Measurements from ENCODE around the gene EXOC3.
"Not testable (repeated sequence)": the region's sequence is repeated elsewhere in the genome, so short reads cannot be mapped to it uniquely, and the experiment has no call there.

Gene EXOC3

GRCh38 chr5:442335-443238, at the start of gene EXOC3:
EXOC3 (plus strand) TSS chr5:443176; CDS start chr5:446206, 3,030 bp downstream.
- peak; percentile 45 for DNase-seq (ENCODE audit: low read depth)

- no peak for DNase-seq (ENCODE audit: low read depth)
Observed at GRCh38 chr5:393846-394275, 49.1 kb upstream of the EXOC3 start.

GRCh38 chr5:394671-395155, 48.3 kb upstream of the EXOC3 start:
- DNase-seq (ENCODE audit: low read depth), result no peak

GRCh38 chr5:395156-395920, 47.6 kb upstream of the EXOC3 start:
- DNase-seq (ENCODE audit: low read depth), result peak; percentile 84

DNA sequence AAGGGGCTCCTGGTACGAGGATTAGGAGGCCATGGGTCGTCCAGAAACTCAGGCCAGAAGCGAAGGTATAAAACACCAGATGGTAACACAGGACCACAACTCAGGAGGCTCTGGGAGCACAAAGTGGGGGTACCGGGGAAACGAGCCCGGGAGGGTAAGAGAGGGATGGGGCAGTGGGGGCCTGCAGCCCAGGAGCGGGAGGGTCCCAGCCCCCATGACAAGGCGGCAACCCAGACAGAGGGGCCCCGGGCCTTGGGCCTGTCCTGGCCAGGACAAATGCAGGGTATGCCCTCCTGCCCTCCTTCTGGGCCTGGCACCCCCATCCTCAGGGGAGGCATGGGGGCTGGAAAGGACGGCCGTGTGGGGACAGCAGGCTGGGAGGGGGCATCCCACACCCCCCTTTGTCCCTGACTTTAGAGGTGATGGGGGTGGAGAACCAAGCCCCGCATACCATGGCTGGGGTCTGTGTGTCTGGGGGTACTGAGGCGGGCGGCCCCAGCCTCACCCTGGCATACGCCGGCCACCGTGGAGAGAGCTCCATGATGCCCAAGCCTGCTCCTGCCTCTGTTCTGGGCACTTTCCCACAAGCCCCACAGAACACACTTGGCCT, 47.0 kb upstream of the EXOC3 start:
- DNase-seq (ENCODE audit: low read depth), result no peak

DNA sequence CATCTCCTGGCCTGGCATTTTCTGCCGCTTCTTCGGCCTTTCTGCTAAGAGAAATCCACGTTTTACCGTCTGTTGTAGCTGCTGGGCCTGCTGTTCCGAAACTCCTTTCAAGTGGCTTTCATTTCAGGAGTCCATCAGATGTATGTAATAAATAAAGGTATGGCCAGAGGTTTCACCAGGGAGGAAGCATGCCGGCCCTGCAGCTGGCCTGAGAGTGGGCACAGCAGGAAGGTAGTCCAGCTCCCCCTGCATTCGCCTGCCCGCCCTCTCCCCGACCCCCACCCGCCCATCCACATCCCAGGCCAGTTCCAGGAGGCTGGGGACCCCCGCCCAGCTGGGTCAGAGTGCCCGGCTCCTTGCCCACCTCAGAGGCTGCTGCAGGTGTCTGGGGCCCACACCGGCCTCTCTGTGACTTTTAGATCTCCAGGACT, 46.4 kb upstream of the EXOC3 start:
- no peak for DNase-seq (ENCODE audit: low read depth)

DNA sequence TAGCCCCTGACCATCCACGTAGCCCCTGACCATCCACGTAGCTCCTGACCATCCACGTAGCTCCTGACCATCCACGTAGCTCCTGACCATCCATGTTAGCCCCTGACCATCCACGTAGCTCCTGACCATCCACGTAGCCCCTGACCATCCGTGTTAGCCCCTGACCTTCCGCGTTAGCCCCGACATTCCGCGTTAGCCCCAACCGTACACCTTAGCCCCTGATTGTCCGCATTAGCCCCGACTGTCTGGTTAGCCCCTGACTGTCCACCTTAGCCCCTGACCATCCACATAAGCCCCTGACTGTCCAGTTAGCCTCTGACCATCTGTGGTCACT, 44.9 kb upstream of the EXOC3 start:
- DNase-seq (ENCODE audit: low read depth), result not testable (repeated sequence)

GRCh38 chr5:398475-399295, 44.3 kb upstream of the EXOC3 start:
- no peak for DNase-seq (ENCODE audit: low read depth)

GRCh38 chr5:399296-400281, 43.4 kb upstream of the EXOC3 start:
- DNase-seq (ENCODE audit: low read depth), result peak; percentile 96

DNA sequence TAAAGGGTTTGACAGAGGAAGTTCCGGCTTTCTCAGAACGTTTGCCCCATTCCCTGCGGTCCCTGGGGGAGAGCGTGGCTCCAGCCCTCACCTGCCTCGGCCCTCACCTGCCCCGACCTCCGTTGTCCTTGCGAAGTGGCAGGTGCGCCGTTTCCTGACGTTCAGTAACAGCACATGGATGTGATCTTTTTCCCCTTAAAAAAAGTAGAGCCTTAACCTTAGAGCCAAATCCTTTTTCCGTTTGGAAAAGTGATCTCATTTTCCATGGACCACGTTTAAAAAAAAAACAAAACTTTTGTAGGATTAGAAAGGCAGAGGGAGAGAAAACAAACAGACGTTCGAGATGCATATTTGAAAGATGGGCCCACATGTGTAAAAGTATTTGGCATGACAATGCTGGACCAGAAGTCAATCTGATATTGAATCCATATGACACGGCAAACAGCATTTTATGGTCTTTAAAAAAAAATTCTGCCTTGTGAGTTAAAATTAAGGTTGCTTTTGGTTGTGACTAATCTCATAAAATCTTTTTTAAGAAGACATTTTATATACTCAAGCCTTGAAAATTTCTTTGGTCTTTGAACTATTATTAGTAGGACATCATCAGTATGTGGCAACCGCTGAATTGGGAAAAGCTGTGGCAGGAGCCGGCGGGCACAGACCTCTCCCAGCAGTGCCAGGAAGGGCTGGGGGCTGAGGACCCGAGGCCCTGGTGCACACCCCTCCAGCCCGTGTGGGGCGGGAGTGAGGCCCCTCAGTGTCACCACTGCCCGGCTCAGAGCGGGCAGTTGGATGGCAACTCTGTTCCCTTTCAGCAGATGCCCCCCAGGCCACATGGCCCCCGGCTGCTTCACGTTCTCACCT, 42.5 kb upstream of the EXOC3 start:
- DNase-seq (ENCODE audit: low read depth), result peak; percentile 71

DNA sequence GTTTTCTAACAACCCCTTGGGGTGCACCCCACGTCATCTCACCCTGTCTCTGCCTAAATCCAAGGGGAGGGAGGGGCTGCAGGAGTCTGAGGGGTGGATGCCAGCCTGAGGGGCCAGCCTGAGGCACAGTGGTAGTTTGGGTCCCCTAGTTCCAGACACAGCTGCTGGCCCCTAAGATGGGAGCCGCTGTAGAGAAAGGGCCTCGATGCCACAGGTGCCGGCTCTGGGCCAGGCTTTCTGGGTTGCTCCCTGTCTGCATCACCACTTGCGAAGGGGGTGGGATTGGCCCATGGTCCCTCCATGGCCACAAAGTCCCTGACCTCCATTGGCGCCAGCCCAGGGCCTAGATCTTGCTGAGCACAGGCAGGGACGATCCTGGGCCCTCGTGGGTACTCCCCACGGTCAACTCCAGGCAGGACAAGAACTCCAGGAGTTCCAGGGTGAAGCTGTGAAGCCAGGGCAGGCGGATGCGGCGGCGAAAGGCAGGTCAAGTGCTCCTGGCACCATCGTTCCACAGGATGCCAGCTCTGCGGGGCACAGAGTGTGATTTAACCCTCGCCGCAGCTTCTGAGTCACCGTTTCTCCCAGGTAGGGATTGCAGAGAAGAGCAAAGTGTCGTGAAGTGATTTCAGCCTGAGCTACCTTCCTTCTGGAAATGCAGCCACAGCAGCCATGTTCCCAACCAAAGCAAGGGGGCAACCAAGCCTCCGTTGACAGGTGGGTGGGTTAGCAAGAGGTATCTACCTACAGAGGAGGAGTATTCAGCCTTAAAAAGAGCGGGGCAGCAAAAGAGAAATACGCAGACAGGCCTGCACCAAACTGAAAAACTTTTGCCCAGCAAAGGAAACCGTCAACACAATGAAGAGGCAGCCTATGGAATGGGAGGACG, 41.6 kb upstream of the EXOC3 start:
- DNase-seq (ENCODE audit: low read depth), result no peak

DNA sequence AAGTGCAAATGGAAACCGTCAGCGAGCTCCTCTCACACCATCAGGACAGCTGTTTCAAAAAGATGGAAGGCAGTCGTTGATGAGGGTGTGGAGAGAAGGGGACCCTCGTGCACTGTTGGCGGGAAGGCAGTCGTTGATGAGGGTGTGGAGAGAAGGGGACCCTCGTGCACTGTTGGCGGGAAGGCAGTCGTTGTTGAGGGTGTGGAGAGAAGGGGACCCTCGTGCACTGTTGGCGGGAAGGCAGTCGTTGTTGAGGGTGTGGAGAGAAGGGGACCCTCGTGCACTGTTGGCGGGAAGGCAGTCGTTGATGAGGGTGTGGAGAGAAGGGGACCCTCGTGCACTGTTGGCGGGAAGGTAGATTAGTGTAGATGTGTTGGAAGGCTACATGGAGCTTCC, 40.8 kb upstream of the EXOC3 start:
- DNase-seq (ENCODE audit: low read depth), result not testable (repeated sequence)

GRCh38 chr5:402615-403359, 40.2 kb upstream of the EXOC3 start:
- DNase-seq (ENCODE audit: low read depth), result no peak

DNA sequence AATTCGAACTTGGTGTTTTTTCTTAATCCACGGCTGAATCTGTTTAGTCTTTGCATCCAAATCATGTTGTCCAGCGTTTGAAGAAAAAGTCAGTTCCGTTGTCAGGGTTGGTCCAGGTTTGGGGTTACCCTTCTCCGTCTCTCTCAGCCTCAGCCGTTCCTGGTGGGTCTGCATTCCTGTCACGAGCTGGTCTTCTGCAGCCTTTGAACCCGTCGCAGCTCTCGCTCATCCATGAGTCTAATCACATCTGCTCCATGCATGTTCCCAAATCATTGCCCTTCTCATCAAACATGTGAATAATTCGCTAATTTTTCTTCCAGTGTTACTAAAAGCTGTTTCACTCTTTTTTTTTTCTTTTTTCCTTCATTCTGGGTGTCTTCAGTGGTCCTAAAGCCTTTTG, 39.0 kb upstream of the EXOC3 start:
- no peak for DNase-seq (ENCODE audit: low read depth)

DNA sequence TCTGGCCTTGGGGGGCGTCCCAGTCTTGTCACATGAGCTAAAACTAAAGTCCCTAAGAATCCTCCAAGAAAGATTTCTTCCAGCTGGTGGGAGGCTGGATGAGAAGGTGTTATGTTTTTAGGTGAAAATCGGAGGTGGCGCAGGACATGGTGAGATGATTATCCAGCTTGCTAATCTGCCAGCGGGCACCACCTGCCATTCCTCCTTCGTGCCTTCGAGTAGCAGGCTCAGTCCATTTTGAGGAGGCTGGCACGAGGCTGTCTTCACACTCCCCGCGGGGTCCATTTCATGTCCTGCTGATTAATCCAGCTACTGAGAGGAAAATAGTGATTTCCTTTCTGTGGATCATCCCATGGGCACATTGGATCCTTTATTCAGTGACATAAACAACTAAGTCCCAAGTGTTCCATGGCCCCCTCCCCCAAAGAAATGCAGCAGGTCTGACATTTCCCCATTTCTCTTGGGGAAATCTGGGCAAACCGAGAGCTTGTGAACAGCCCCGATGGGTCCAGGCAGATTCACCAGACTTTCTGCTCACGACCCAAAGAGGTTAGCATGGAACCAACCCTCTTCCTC, 38.2 kb upstream of the EXOC3 start:
- DNase-seq (ENCODE audit: low read depth), result no peak

GRCh38 chr5:405421-405820, 37.6 kb upstream of the EXOC3 start:
- DNase-seq (ENCODE audit: low read depth), result no peak

GRCh38 chr5:406041-406440, 36.9 kb upstream of the EXOC3 start:
- DNase-seq (ENCODE audit: low read depth), result no peak
